PC-3 (cell line): ENCODE results near the gene FGFBP2.

Experiments used
- CTCF ChIP-seq: fragments of 300-600 bp; sonication (generic); conservative IDR thresholded peaks from 2 replicates; pipeline ENCODE4 v1.5.1; 2017; ENCODE audit warnings: antibody characterized with exemption, low read depth, mild to moderate bottlenecking, low read length
- EZH2 ChIP-seq: fragments of 300-600 bp; sonication (generic); IDR thresholded peaks from one replicate; pipeline ENCODE4 v1.6.1; 2017; ENCODE audit warnings: antibody characterized with exemption, mild to moderate bottlenecking, low read length; ENCODE audit not compliant: unreplicated experiment
- EZH2phosphoT487 ChIP-seq: fragments of 300-600 bp; sonication (generic); IDR thresholded peaks from 2 replicates; pipeline ENCODE4 v1.6.1; 2018; ENCODE audit warnings: mild to moderate bottlenecking, antibody characterized with exemption, low read length, borderline replicate concordance

DNA sequence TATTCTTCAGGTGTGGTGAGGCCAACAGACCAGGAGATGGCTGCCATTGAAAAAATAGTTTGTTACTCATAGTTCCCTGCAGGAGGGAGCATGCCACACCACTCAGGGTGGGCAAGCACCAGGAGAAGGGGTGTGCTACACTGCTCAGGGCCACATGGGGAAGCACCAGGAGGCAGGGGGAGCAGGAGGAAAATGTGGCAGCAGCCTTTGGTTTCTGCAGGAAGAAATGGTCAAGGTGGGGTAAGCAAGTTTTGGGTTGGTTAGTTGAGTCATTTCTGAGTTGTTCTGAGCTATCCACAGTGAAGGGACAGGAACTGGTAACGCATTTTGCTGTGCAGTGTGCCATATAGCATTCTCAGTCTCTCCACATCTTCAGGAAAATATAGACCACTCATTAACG is 48.2 kb downstream of the FGFBP2 start:
- no peak for TF ChIP-seq CTCF
- no peak for TF ChIP-seq EZH2phosphoT487
- no peak for TF ChIP-seq EZH2
